Common myeloid progenitor, CD34-positive (primary cell): ENCODE measurements around the gene RAB27A.

ENCODE experiments used
- CTCF ChIA-PET: fragments of 350-600 bp; sonication (Branson Sonifier 250); formaldehyde crosslinking; loops from one replicate; lab custom pipeline; 2021; ENCODE audit warnings: antibody characterized with exemption; lab: Charles Lee
- POLR2A ChIA-PET: fragments of 350-600 bp; sonication (Branson Sonifier 250); formaldehyde crosslinking; loops from one replicate; lab custom pipeline; 2021; ENCODE audit warnings: antibody characterized with exemption; lab: Charles Lee
- DNase-seq, 3 donors: peaks; one replicate each; pipeline versions ENCODE4 v3.0.0 to v3.0.0-alpha.2; 2013
- H3K27ac ChIP-seq, 2 experiments: 1 replicate in 1 of 2; 2 replicates in 1 of 2; pipeline ENCODE4 v1.7.0; 2013; ENCODE audit warnings: inconsistent platforms in 2 of 2, low read length in 2 of 2, mild to moderate bottlenecking in 2 of 2, low read depth in 1 of 2, moderate library complexity in 1 of 2; ENCODE audit not compliant: severe bottlenecking in 2 of 2, insufficient read depth in 1 of 2, poor library complexity in 1 of 2
- H3K27me3 ChIP-seq, 5 experiments: replicated peaks in 2 of 5; 1 replicate in 3 of 5; 2 replicates in 2 of 5; pipeline versions ENCODE4 v1.6.1 to v1.7.0; 2013; ENCODE audit warnings: low read length in 4 of 5, mild to moderate bottlenecking in 2 of 5, moderate library complexity in 2 of 5, inconsistent platforms in 1 of 5; ENCODE audit not compliant: insufficient read depth in 5 of 5, control insufficient read depth in 4 of 5
- H3K36me3 ChIP-seq, 4 experiments: 1 replicate in 2 of 4; 2 replicates in 2 of 4; pipeline versions ENCODE4 v1.6.1 to v1.7.0; 2013; ENCODE audit warnings: low read length in 3 of 4, control low read depth in 1 of 4, mild to moderate bottlenecking in 1 of 4; ENCODE audit not compliant: control insufficient read depth in 4 of 4, insufficient read depth in 4 of 4
- H3K4me1 ChIP-seq, 4 experiments: 1 replicate in 3 of 4; 2 replicates in 1 of 4; pipeline versions ENCODE4 v1.6.1 to v1.7.1; 2013; ENCODE audit warnings: low read length in 3 of 4, mild to moderate bottlenecking in 3 of 4, control low read depth in 1 of 4, inconsistent platforms in 1 of 4, moderate library complexity in 1 of 4; ENCODE audit not compliant: control insufficient read depth in 4 of 4, insufficient read depth in 4 of 4; ENCODE audit errors: control extremely low read depth in 1 of 4
- H3K4me3 ChIP-seq, 7 experiments: 1 replicate in 4 of 7; 2 replicates in 3 of 7; pipeline versions ENCODE4 v1.5.1 to v1.7.0; 2013; ENCODE audit warnings: mild to moderate bottlenecking in 7 of 7, low read length in 6 of 7, moderate library complexity in 6 of 7, inconsistent platforms in 2 of 7, low read depth in 2 of 7, control low read depth in 1 of 7; ENCODE audit not compliant: insufficient read depth in 4 of 7, control insufficient read depth in 1 of 7; ENCODE audit errors: extremely low read depth in 1 of 7
- H3K9me3 ChIP-seq, 5 experiments: 1 replicate in 4 of 5; 2 replicates in 1 of 5; pipeline versions ENCODE4 v1.6.1 to v1.7.1; 2013; ENCODE audit warnings: low read length in 4 of 5, mild to moderate bottlenecking in 2 of 5, inconsistent platforms in 1 of 5, low read depth in 1 of 5, moderate library complexity in 1 of 5; ENCODE audit not compliant: control insufficient read depth in 4 of 5, insufficient read depth in 2 of 5; ENCODE audit errors: control extremely low read depth in 1 of 5
- WGBS: methylation state at CpG from one replicate; pipeline ENCODE4 v1.1.5; 2013; ENCODE audit not compliant: insufficient coverage; 5-methylcytosine and 5-hydroxymethylcytosine counted together

RAB27A gene

GRCh38 chr15:55239440-55240124 lies 50.0 kb downstream of the RAB27A start:
- H3K36me3 ChIP-seq, result peaks cover 0 to 9% (median 2%) of the 10 kb centered on the region in 4 experiments
- peaks cover 0 to 3% (median 0%) of the 10 kb centered on the region in 4 experiments for H3K4me1 ChIP-seq
- no peaks in the 10 kb centered on the region for H3K9me3 ChIP-seq
- ChIA-PET POLR2A (no interaction called here), CTCF (no interaction called here)
- no peak for DNase-seq
- H3K27ac ChIP-seq, result no peak overlapping the region
- WGBS, result 100% methylated on average over 1 of the region's 5 CpGs
- no peak overlapping the region for H3K4me3 ChIP-seq
- no peaks in the 10 kb centered on the region for H3K27me3 ChIP-seq

GRCh38 chr15:55238877-55239276 lies 50.7 kb downstream of the RAB27A start:
- ChIA-PET CTCF (no interaction called here), POLR2A (no interaction called here)
- no peak for DNase-seq
- Histone ChIP-seq H3K4me3 (no peak overlapping the region), H3K4me1 (peaks cover 0 to 3% (median 0%) of the 10 kb centered on the region in 4 experiments), H3K27ac (peak overlapping the region in 1 of 2 experiments; percentile 39), H3K9me3 (no peaks in the 10 kb centered on the region), H3K36me3 (peaks cover 0 to 14% (median 5%) of the 10 kb centered on the region in 4 experiments), H3K27me3 (no peaks in the 10 kb centered on the region)
- no CpG with 5 or more reads among the region's 2 CpGs for WGBS

GRCh38 chr15:55237219-55238130 lies 52.1 kb downstream of the RAB27A start:
- peak in 2 of 3 donors; percentile 39 to 58 for DNase-seq
- H3K9me3 ChIP-seq, result no peaks in the 10 kb centered on the region
- POLR2A ChIA-PET, result no interaction called here
- WGBS, result 87% methylated on average over 2 of the region's 6 CpGs
- CTCF ChIA-PET, result interaction anchor here (1.1 kb wide), 1 partner anchor 19 kb away, joined by 5 read pairs; no protein-coding TSS in a partner anchor
- no peaks in the 10 kb centered on the region for H3K27me3 ChIP-seq
- peaks cover 0 to 3% (median 0%) of the 10 kb centered on the region in 4 experiments for H3K4me1 ChIP-seq
- no peak overlapping the region for H3K4me3 ChIP-seq
- H3K36me3 ChIP-seq, result peaks cover 0 to 15% (median 5%) of the 10 kb centered on the region in 4 experiments
- H3K27ac ChIP-seq, result peak overlapping the region in 1 of 2 experiments; percentile 28

GRCh38 chr15:55235546-55236036 lies 54.0 kb downstream of the RAB27A start:
- POLR2A ChIA-PET, result no interaction called here
- WGBS, result no CpG with 5 or more reads among the region's 4 CpGs
- H3K27ac ChIP-seq, result no peak overlapping the region
- H3K9me3 ChIP-seq, result no peaks in the 10 kb centered on the region
- CTCF ChIA-PET, result interaction anchor here (1.7 kb wide), 1 partner anchor 17 kb away, joined by 4 read pairs; no protein-coding TSS in a partner anchor
- H3K4me1 ChIP-seq, result peaks cover 0 to 3% (median 0%) of the 10 kb centered on the region in 4 experiments
- DNase-seq, result no peak
- peaks cover 0 to 19% (median 4%) of the 10 kb centered on the region in 4 experiments for H3K36me3 ChIP-seq
- no peaks in the 10 kb centered on the region for H3K27me3 ChIP-seq
- no peak overlapping the region for H3K4me3 ChIP-seq

- Histone ChIP-seq H3K9me3 (no peaks in the 10 kb centered on the region), H3K4me3 (no peak overlapping the region), H3K4me1 (peaks cover 0 to 6% (median 2%) of the 10 kb centered on the region in 4 experiments), H3K27me3 (no peaks in the 10 kb centered on the region), H3K27ac (no peak overlapping the region), H3K36me3 (peaks cover 0 to 24% (median 4%) of the 10 kb centered on the region in 4 experiments)
- DNase-seq, result no peak
- no CpG with 5 or more reads among the region's 1 CpG for WGBS
- ChIA-PET CTCF (interaction anchor here (1.7 kb wide), 1 partner anchor 16 kb away, joined by 4 read pairs; no protein-coding TSS in a partner anchor), POLR2A (no interaction called here)
Measured at GRCh38 chr15:55234800-55235104, 54.9 kb downstream of the RAB27A start.

GRCh38 chr15:55234104-55234799 lies 55.4 kb downstream of the RAB27A start:
- H3K36me3 ChIP-seq, result peaks cover 0 to 19% (median 5%) of the 10 kb centered on the region in 4 experiments
- no peaks in the 10 kb centered on the region for H3K9me3 ChIP-seq
- no peak overlapping the region for H3K4me3 ChIP-seq
- POLR2A ChIA-PET, result no interaction called here
- H3K4me1 ChIP-seq, result peaks cover 0 to 6% (median 2%) of the 10 kb centered on the region in 4 experiments
- WGBS, result 67% methylated on average over 1 of the region's 2 CpGs
- H3K27me3 ChIP-seq, result no peaks in the 10 kb centered on the region
- no peak overlapping the region for H3K27ac ChIP-seq
- no peak for DNase-seq
- CTCF ChIA-PET, result interaction anchor here (1.7 kb wide), 1 partner anchor 16 kb away, joined by 4 read pairs; no protein-coding TSS in a partner anchor
